Measurements from ENCODE around the gene MORN5.

MORN5 gene

DNA sequence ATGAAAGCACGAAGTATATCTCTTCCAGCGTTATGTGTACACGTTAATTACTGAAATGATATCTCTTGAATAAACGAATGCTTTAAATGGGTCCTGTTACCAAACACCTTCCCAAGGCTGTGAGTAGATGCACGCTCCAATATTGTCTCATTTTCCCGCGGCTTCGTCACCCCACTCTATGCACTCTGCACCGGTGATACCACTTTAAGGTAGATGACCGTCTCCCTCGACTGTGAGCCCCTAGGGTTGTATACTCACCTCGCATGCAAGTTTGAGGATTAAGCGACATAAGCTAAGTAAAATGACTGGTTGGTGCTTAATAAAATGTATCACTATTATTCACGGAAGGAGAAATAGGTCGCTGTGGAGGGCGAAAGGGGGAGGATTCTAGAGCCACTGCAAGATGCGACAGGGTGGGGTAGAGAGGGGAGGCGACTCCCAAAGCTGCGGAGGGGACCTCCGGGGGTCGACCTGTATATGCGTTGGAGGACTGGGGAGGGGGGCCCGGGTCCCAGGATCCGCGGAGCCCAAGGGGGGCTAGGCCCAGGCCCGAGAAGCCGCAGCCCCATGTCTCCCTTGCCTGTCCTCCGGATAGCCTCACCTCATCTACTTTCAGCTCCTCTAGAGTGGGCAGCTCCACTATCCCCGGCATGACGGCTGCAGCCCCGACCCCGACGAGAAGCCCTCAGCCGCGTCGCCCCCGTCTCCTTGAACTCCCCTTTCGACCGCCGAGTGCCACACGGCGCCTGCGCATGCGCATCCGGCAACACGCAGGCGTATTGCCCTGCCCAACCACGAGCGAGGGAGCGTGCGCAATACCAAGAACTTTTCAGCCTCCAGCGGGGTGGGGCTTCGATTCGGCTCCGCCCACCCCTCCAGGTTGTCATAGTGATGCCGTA, at the start of gene MORN5, which contains the start of gene NDUFA8:
TSS of gene MORN5 (plus strand) at position 883 of the 899 bp plus-strand sequence. CDS start 65 bp downstream, outside the sequence.
TSS of gene NDUFA8 (minus strand) at position 754 of the 899 bp plus-strand sequence. CDS start at position 652, 102 bp downstream.
- Histone ChIP-seq H3K9ac (peak within 1 kb of the TSS; percentile 91 to 94 (median 92)), H3K27ac (peak within 1 kb of the TSS; percentile 82 to 90 (median 86)), H3K9me3 (replicated peaks in 1 of 11) (peaks cover 11 to 19% (median 16%) of the 10 kb centered on the region in 11 experiments; a peak in 21 of 22 replicates), H4K20me1 (peaks cover 0 to 36% (median 26%) of the 10 kb centered on the region in 11 experiments; a peak in 17 of 22 replicates), H3K27me3 (no peaks in the 10 kb centered on the region), H3K4me2 (peak within 1 kb of the TSS; percentile 80 to 98 (median 90)), H3K36me3 (peaks cover 0 to 7% (median 0%) of the 10 kb centered on the region in 11 experiments; a peak in 2 of 22 replicates), H3K4me3 (peak within 1 kb of the TSS; percentile 85 to 100 (median 96)), H3K4me1 (peaks cover 19 to 45% (median 21%) of the 10 kb centered on the region in 10 experiments; a peak in 19 of 20 replicates)
- no peak for TF ChIP-seq Cebpa-rat (IDR thresholded peaks at IDR 0.05)

DNA sequence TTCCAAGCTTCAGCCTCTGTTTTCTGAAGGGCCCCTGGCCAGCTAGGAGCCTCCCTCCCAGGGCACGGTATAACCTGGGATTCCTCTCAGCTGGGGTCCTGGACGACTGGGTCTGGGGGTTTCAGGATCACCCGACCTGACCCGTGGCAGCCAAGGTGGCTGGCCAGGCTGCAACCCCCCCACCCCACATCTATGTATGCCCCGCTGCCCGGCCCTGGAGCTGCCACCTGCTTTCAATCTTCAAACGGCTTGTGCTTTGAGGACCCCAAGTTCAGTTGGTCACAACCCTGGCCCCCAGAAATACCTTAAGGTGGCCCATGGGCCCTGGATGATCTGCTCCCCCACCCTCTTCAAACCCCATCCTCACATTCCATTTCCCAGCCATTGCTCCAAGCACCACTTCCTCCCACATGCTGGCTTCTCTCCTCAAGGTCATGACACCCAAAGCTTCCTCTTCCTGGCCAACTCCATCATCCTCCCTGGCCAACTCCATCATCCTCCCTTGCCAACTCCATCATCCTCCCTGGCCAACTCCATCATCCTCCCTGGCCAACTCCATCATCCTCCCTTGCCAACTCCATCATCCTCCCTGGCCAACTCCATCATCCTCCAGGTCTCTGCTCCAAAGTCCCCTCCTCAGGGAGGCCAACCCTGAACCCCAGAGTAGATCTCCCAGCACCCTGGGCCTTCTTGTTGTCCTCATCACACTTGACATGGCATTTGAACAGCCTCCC, 49.4 kb upstream of the MORN5 start:
- 0 out of 22 replicates have a peak, but pooled peaks cover 0 to under 1% (median 0%) of the 10 kb centered on the region in 11 experiments for H3K9me3 ChIP-seq (replicated peaks in 1 of 11)
- H3K4me2 ChIP-seq, result no peak overlapping the region
- no peaks in the 10 kb centered on the region for H3K27me3 ChIP-seq
- no peak overlapping the region for H3K9ac ChIP-seq
- H3K36me3 ChIP-seq, result no peaks in the 10 kb centered on the region
- TF ChIP-seq Cebpa-rat (IDR thresholded peaks at IDR 0.05), result no peak
- no peaks in the 10 kb centered on the region for H3K4me1 ChIP-seq
- no peaks in the 10 kb centered on the region for H4K20me1 ChIP-seq
- no peak overlapping the region for H3K4me3 ChIP-seq
- no peak overlapping the region for H3K27ac ChIP-seq

DNA sequence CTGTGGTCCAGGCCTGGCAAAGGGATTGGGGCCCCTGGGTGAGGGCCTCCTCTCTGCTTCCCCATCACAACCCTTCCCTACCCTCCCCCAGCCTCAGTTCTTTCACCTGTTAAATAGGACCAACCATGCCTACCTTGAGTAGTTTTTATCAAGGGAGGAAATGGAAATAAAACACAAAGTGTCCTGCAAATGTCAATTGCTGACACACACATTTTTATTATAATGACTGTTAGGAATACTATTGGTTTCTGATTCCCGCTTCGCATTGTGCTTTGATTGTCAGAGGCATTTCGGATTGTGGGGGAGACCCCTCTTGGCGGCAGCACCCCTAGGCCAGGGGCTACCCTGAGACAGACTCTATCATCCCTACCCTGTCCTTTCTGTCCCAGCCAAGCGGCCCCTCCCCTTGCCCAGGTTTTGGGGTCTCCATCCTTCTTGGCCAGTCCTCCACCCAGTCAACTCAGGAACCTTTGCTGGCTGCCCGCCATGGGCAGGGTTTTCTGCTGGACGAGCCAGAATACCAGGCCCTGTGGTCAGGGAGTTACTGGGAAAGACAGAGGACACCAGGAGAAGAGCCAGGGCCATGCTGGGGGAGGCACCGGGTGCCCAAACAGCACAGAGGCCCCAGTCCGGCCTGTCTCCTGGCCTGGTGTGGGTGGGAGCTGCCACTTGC, 48.2 kb upstream of the MORN5 start:
- Histone ChIP-seq H3K36me3 (no peaks in the 10 kb centered on the region), H3K9me3 (replicated peaks in 1 of 11) (peaks cover 0 to 2% (median 0%) of the 10 kb centered on the region in 11 experiments; a peak in 6 of 22 replicates), H3K4me2 (no peak overlapping the region), H4K20me1 (no peaks in the 10 kb centered on the region), H3K27ac (no peak overlapping the region), H3K27me3 (no peaks in the 10 kb centered on the region), H3K4me1 (no peaks in the 10 kb centered on the region), H3K4me3 (no peak overlapping the region), H3K9ac (no peak overlapping the region)
- TF ChIP-seq Cebpa-rat (IDR thresholded peaks at IDR 0.05), result no peak

GRCh38 chr9:122112238-122112637, 47.5 kb upstream of the MORN5 start:
- Histone ChIP-seq H4K20me1 (no peaks in the 10 kb centered on the region), H3K4me1 (no peaks in the 10 kb centered on the region), H3K9me3 (replicated peaks in 1 of 11) (peaks cover 0 to 9% (median 0%) of the 10 kb centered on the region in 11 experiments; a peak in 8 of 22 replicates), H3K4me2 (no peak overlapping the region), H3K9ac (no peak overlapping the region), H3K27me3 (no peaks in the 10 kb centered on the region), H3K27ac (no peak overlapping the region), H3K4me3 (no peak overlapping the region), H3K36me3 (no peaks in the 10 kb centered on the region)
- TF ChIP-seq Cebpa-rat (IDR thresholded peaks at IDR 0.05), result no peak

DNA sequence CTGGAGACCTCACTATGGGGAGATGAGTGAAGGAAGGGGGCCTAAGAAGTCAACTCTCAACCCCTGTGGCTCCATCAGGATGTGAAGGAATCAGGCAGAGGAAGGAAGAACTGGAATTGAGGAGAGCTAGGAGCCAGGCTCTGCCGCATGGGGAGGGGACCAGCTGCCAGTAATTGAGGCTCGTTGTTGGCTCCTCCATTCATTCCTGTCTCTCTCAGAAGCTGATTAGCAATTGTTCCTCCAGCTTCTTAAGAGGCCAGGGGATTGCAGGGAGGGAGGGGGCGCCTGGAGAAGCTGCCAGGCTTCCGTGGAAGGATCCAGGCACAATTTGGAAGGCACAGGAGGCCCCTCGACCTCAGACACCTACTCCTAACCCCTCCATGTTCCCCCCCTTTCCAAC, 46.1 kb upstream of the MORN5 start:
- H3K9ac ChIP-seq, result no peak overlapping the region
- H3K36me3 ChIP-seq, result no peaks in the 10 kb centered on the region
- TF ChIP-seq Cebpa-rat (IDR thresholded peaks at IDR 0.05), result no peak
- no peak overlapping the region for H3K4me3 ChIP-seq
- H3K27me3 ChIP-seq, result no peaks in the 10 kb centered on the region
- no peak overlapping the region for H3K27ac ChIP-seq
- no peaks in the 10 kb centered on the region for H3K4me1 ChIP-seq
- no peak overlapping the region for H3K4me2 ChIP-seq
- H4K20me1 ChIP-seq, result no peaks in the 10 kb centered on the region
- peaks cover 0 to 18% (median 0%) of the 10 kb centered on the region in 11 experiments; a peak in 8 of 22 replicates for H3K9me3 ChIP-seq (replicated peaks in 1 of 11)

- no peak overlapping the region for H3K4me2 ChIP-seq
Measured at GRCh38 chr9:122115176-122116035, 44.3 kb upstream of the MORN5 start.

DNA sequence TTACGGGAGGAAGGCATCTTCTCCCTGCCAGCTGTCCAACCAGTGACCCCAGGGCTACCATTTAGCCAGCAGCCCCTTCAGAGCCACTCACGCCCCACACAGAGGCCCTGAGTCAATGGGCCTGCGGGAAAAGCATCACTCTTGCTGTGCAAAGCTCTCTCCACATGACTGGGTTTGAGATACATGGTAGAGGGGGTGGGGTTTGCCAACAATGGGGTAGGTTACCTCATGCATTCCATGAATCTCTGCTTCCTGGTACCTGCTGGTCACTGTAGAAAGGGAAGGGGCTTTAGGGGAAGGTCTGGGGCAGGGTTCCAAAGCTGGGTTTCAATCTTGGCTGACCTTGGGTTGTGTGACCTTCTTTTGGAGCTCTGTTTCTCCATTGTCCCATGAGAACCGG, 43.7 kb upstream of the MORN5 start:
- no peaks in the 10 kb centered on the region for H3K36me3 ChIP-seq
- H3K9me3 ChIP-seq (replicated peaks in 1 of 11), result peaks cover 0 to 18% (median 0%) of the 10 kb centered on the region in 11 experiments; a peak in 8 of 22 replicates
- H3K4me3 ChIP-seq, result no peak overlapping the region
- no peak overlapping the region for H3K4me2 ChIP-seq
- no peak for TF ChIP-seq Cebpa-rat (IDR thresholded peaks at IDR 0.05)
- H3K27me3 ChIP-seq, result no peaks in the 10 kb centered on the region
- no peak overlapping the region for H3K9ac ChIP-seq
- H4K20me1 ChIP-seq, result no peaks in the 10 kb centered on the region
- no peaks in the 10 kb centered on the region for H3K4me1 ChIP-seq
- no peak overlapping the region for H3K27ac ChIP-seq

More at GRCh38 chr9:122115176-122116035, 44.3 kb upstream of the MORN5 start:
- H3K27ac ChIP-seq, result no peak overlapping the region
- H3K9ac ChIP-seq, result no peak overlapping the region
- no peaks in the 10 kb centered on the region for H3K4me1 ChIP-seq
- no peaks in the 10 kb centered on the region for H3K36me3 ChIP-seq
- H3K9me3 ChIP-seq (replicated peaks in 1 of 11), result peaks cover 0 to 18% (median 0%) of the 10 kb centered on the region in 11 experiments; a peak in 8 of 22 replicates
- H3K4me3 ChIP-seq, result no peak overlapping the region
- no peak for TF ChIP-seq Cebpa-rat (IDR thresholded peaks at IDR 0.05)
- no peaks in the 10 kb centered on the region for H4K20me1 ChIP-seq
- H3K27me3 ChIP-seq, result no peaks in the 10 kb centered on the region

Measured in BLaER1 treated with 17β-estradiol and CSF1 and Interleukin-3, amounts not matched to agents 10 nM and 100 nM (cell line).